Sigmoid colon (tissue), 7 donors: ENCODE data around the gene EGR1. TPM values are rescaled to one million over a fixed set of nuclear protein-coding genes. Genes with fewer than 3 reads are reported as not detected.
A peak's percentile ranks its signal among the peaks of the same experiment; 100 is the strongest.

Experiments
- DNase-seq: peaks from one replicate; pipeline ENCODE4 v3.0.0-alpha.2; 2019
- H3K27ac ChIP-seq, 4 donors: fragments of 200-600 bp; sonication (generic); one replicate each; pipeline ENCODE4 v1.5.1; 2016 to 2019; ENCODE audit warnings: mild to moderate bottlenecking in 1 of 4
- H3K27me3 ChIP-seq, 3 donors: fragments of 200-600 bp; sonication (generic); one replicate each; pipeline ENCODE4 v1.5.1; 2019; ENCODE audit warnings: mild to moderate bottlenecking in 1 of 3
- H3K36me3 ChIP-seq, 4 donors: fragments of 200-600 bp; sonication (generic); one replicate each; pipeline ENCODE4 v1.5.1; 2016 to 2019
- H3K4me1 ChIP-seq, 4 donors: fragments of 200-600 bp; sonication (generic); one replicate each; pipeline ENCODE4 v1.5.1; 2017 to 2019
- H3K4me3 ChIP-seq, 4 donors: fragments of 200-600 bp; sonication (generic); one replicate each; pipeline ENCODE4 v1.5.1; 2017 to 2019; ENCODE audit warnings: mild to moderate bottlenecking in 2 of 4, moderate library complexity in 1 of 4
- H3K9me3 ChIP-seq, 4 donors: fragments of 200-600 bp in 3 of 4; sonication (generic) in 3 of 4; one replicate each; pipeline versions ENCODE4 v1.5.1 to v1.6.1; 2013 to 2019
- CTCF ChIP-seq, 4 experiments: fragments of 450-650 bp in 3 of 4; fragments of 200-600 bp in 1 of 4; IDR thresholded peaks; one replicate each; pipeline ENCODE4 v1.5.1; 2016 to 2019; ENCODE audit warnings: antibody characterized with exemption in 4 of 4, mild to moderate bottlenecking in 3 of 4, moderate library complexity in 2 of 4
- EP300 ChIP-seq, 4 donors: sonication (generic); formaldehyde crosslinking; IDR thresholded peaks; one replicate each; pipeline ENCODE4 v1.6.1; 2017; ENCODE audit warnings: antibody characterized with exemption in 4 of 4
- POLR2A ChIP-seq, 2 donors: fragments of 450-650 bp; IDR thresholded peaks; one replicate each; pipeline ENCODE4 v1.6.1; 2016; ENCODE audit warnings: antibody characterized with exemption in 2 of 2, mild to moderate bottlenecking in 2 of 2, moderate library complexity in 2 of 2
- POLR2AphosphoS5 ChIP-seq, 4 donors: sonication (generic); formaldehyde crosslinking; IDR thresholded peaks; one replicate each; pipeline ENCODE4 v1.6.1; 2017; ENCODE audit warnings: antibody characterized with exemption in 4 of 4
- WGBS, 2 donors: extraction: QIAGEN DNeasy Blood & Tissue Kit; methylation state at CpG; one replicate each; pipeline ENCODE4 v1.1.7; 2013; 5-methylcytosine and 5-hydroxymethylcytosine counted together
- intact Hi-C: fragments of 100-400 bp; cut with DNase I; formaldehyde crosslinking; loops from one replicate; pipeline ENCODE4 v1.15.1; 2023
- polyA plus RNA-seq, 3 donors: library from polyadenylated mRNA; stranded (reverse); fragments of 200-250 nt; gene quantifications; one replicate each; pipeline ENCODE4 v1.2.3, GENCODE V29; 2013
- total RNA-seq, 4 donors: library from RNA; depleted of rRNA; stranded (reverse); fragments of >200 nt; gene quantifications; one replicate each; pipeline ENCODE4 v1.1.0, GENCODE V29; 2016
- donor health status: healthy with polysubstance abuse.
- donor health status: Bipolar disorder and iron deficiency.
- donor health status: healthy.

The EGR1 gene
- total and polyA plus RNA-seq, 7 donors = 17.6 to 146 (median 69.1) TPM

- H3K9me3 ChIP-seq = no peaks in the 10 kb centered on the region
- no peak for DNase-seq
- 94 to 95% methylated on average over 45 of the region's 45 CpGs for WGBS, 2 donors
- peak overlapping the region; percentile 62 to 86 (median 76) for H3K4me3 ChIP-seq
- no peak for TF ChIP-seq EP300 (IDR thresholded peaks at IDR 0.05)
- no peak for TF ChIP-seq POLR2A (IDR thresholded peaks at IDR 0.05)
- peak in 3 of 4 donors; percentile 7 to 57 (median 41) for TF ChIP-seq POLR2AphosphoS5 (IDR thresholded peaks at IDR 0.05)
- no peak for TF ChIP-seq CTCF (IDR thresholded peaks at IDR 0.05)
- no peaks in the 10 kb centered on the region for H3K36me3 ChIP-seq
- H3K27ac ChIP-seq = peak overlapping the region in 3 of 4 donors; percentile 96 to 99 (median 97)
- intact Hi-C loops = no loop called here
- H3K4me1 ChIP-seq = peaks cover 0 to 32% (median 23%) of the 10 kb centered on the region in 4 donors
- no peaks in the 10 kb centered on the region for H3K27me3 ChIP-seq
Observed at GRCh38 chr5:138466900-138467710, 1.8 kb downstream of the EGR1 start.

GRCh38 chr5:138467711-138468132 is 2.4 kb downstream of the EGR1 start:
- no peak for DNase-seq
- TF ChIP-seq CTCF (IDR thresholded peaks at IDR 0.05) (no peak), POLR2A (IDR thresholded peaks at IDR 0.05) (no peak), EP300 (IDR thresholded peaks at IDR 0.05) (no peak), POLR2AphosphoS5 (IDR thresholded peaks at IDR 0.05) (no peak)
- intact Hi-C loops = no loop called here
- H3K4me3 ChIP-seq = peak overlapping the region in 3 of 4 donors; percentile 69 to 86 (median 84)
- no peaks in the 10 kb centered on the region for H3K9me3 ChIP-seq
- peak overlapping the region in 3 of 4 donors; percentile 3 to 99 (median 96) for H3K27ac ChIP-seq
- no peaks in the 10 kb centered on the region for H3K27me3 ChIP-seq
- 90 to 93% methylated on average over 14 of the region's 14 CpGs for WGBS, 2 donors
- H3K4me1 ChIP-seq = peaks cover 0 to 32% (median 23%) of the 10 kb centered on the region in 4 donors
- no peaks in the 10 kb centered on the region for H3K36me3 ChIP-seq

- H3K36me3 ChIP-seq = no peaks in the 10 kb centered on the region
- intact Hi-C loops = no loop called here
- WGBS, 2 donors = 88 to 89% methylated on average over 7 of the region's 7 CpGs
- TF ChIP-seq CTCF (IDR thresholded peaks at IDR 0.05) (no peak), EP300 (IDR thresholded peaks at IDR 0.05) (no peak), POLR2A (IDR thresholded peaks at IDR 0.05) (no peak), POLR2AphosphoS5 (IDR thresholded peaks at IDR 0.05) (peak in 3 of 4 donors; percentile 5 to 35 (median 17))
- H3K27ac ChIP-seq = peak overlapping the region in 3 of 4 donors; percentile 3 to 99 (median 96)
- H3K4me1 ChIP-seq = peaks cover 0 to 30% (median 19%) of the 10 kb centered on the region in 4 donors
- no peaks in the 10 kb centered on the region for H3K27me3 ChIP-seq
- peak overlapping the region in 2 of 4 donors; percentile 69 to 84 for H3K4me3 ChIP-seq
- no peaks in the 10 kb centered on the region for H3K9me3 ChIP-seq
- DNase-seq = no peak
Observed at GRCh38 chr5:138468133-138468965, 3.1 kb downstream of the EGR1 start.

- H3K4me1 ChIP-seq = peaks cover 0 to 26% (median 17%) of the 10 kb centered on the region in 4 donors
- no peak overlapping the region for H3K4me3 ChIP-seq
- TF ChIP-seq POLR2A (IDR thresholded peaks at IDR 0.05) (no peak), POLR2AphosphoS5 (IDR thresholded peaks at IDR 0.05) (no peak), CTCF (IDR thresholded peaks at IDR 0.05) (no peak), EP300 (IDR thresholded peaks at IDR 0.05) (no peak)
- no peaks in the 10 kb centered on the region for H3K27me3 ChIP-seq
- H3K9me3 ChIP-seq = no peaks in the 10 kb centered on the region
- no peak for DNase-seq
- H3K36me3 ChIP-seq = no peaks in the 10 kb centered on the region
- 89 to 90% methylated on average over 8 of the region's 8 CpGs for WGBS, 2 donors
- H3K27ac ChIP-seq = peak overlapping the region in 1 of 4 donors; percentile 23
- intact Hi-C loops = no loop called here
Observed at GRCh38 chr5:138468966-138469539, 3.8 kb downstream of the EGR1 start.
